GM21576 (cell line): ENCODE measurements around the gene MAPK7.

ENCODE experiments used
- ATAC-seq: cut with Tn5 transposase; IDR thresholded peaks from one replicate; pipeline ENCODE4 v1.9.1; 2021; ENCODE audit warnings: mild to moderate bottlenecking, moderate library complexity; ENCODE audit not compliant: unreplicated experiment

Gene MAPK7

GRCh38 chr17:19414396-19415280, 36.3 kb downstream of the MAPK7 start:
- no peak for ATAC-seq

DNA sequence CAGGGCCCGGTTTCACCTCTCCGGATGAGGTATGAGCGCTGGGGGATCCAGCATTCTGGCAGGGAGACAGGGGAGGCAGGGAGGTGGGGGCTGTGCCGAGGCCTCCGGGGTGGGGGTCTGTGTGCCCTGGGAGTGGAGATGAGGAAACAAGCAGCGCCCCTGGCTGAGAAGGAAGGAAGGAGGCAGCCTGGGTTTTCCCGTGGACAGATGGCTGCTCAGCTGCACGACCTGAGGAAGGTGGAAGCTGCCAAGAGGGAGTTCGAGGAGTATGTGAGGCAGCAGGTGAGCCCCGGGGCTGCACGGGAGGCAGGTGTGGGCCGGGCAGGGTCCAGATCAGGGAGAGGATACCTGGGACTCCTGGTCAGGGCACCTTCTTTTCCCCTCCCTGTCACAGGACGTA, 37.0 kb downstream of the MAPK7 start:
- no peak for ATAC-seq

DNA sequence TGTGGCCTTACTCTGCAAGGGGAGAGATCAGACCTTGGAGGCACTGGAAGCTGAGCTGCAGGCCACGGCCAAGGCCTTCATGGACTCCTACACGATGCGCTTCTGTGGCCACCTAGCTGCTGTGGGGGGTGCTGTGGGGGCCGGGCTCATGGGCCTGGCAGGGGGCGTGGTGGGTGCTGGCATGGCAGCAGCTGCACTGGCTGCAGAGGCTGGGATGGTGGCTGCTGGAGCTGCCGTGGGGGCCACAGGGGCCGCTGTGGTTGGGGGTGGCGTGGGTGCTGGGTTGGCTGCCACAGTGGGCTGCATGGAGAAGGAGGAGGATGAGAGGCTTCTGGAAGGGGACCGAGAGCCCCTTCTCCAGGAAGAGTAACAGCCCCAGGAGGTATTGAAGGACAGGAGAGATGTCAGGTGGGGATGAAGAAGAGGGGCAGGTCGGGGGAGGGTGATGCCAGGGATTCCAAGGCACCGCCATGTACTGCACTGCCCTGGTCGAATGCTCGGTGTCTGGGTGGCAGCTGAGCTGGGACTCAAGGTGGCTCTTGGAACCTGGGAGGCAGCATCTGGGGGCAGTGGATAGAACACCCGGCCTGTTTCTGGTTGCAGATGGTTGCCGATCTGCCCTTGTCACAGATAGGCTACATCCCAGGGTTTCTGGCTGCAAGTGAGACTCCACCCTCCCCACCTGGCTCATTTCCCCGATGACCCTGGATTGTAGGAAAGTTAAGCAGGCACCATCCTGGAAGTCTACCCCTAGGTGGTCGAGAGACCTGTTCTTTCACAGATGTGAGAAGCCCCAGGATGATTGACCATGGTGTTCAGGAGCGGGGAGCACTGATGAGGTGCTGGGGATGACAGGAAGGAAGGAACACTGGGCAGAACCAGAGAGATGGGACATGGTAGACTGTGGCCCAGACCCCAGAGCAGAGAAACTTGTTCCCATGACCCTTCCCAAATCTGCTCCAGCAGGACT, 37.8 kb downstream of the MAPK7 start:
- no peak for ATAC-seq

- no peak for ATAC-seq
Measured at GRCh38 chr17:19417611-19418010, 39.3 kb downstream of the MAPK7 start.

- no peak for ATAC-seq
Measured at GRCh38 chr17:19418251-19418992, 40.1 kb downstream of the MAPK7 start.

GRCh38 chr17:19421219-19421618, 42.9 kb downstream of the MAPK7 start:
- ATAC-seq: no peak

- no peak for ATAC-seq
Measured at GRCh38 chr17:19421926-19422325, 43.6 kb downstream of the MAPK7 start.

- ATAC-seq: no peak
Measured at GRCh38 chr17:19424934-19425868, 46.9 kb downstream of the MAPK7 start.

- no peak for ATAC-seq
Measured at GRCh38 chr17:19426631-19427030, 48.3 kb downstream of the MAPK7 start.

DNA sequence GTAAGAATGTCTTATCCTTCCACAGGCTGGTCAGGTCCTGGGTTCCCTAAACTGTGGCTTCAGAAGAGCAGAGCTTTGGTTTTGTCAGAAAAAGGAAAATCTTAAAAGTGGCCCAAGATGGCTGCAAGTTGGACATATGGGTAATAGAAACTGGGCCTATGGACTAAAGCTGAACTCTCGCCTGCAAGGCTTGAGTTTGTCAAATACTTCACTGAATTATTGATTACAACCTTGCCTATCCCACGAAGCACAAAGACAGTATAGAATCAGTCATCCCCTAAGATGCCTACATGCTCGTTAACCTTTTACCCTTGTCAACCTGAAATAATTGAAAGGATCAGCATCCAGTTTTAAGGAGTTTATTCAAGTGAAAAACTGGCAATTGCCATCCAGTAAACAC, 53.4 kb downstream of the MAPK7 start:
- no peak for ATAC-seq
